HepG2 (cell line): Measurements from ENCODE around the gene ST6GALNAC2. TPM values are rescaled to one million over a fixed set of nuclear protein-coding genes. Genes with fewer than 3 reads are reported as not detected.
A peak's percentile ranks its signal among the peaks of the same experiment; 100 is the strongest.

ENCODE experiments used
- ATF7-NPFF ChIP-seq: sonication (generic); formaldehyde crosslinking; IDR thresholded peaks from 2 replicates; pipeline ENCODE4 v1.8.1; 2023; ENCODE audit warnings: mild to moderate bottlenecking, low read depth, missing genetic modification reagents, moderate library complexity
- CBFB ChIP-seq: sonication (generic); formaldehyde crosslinking; IDR thresholded peaks from 2 replicates; pipeline ENCODE4 v1.4.0; 2020; ENCODE audit warnings: missing genetic modification reagents
- DMTF1 ChIP-seq: sonication (generic); formaldehyde crosslinking; IDR thresholded peaks from 2 replicates; pipeline ENCODE4 v1.4.0; 2020; ENCODE audit warnings: mild to moderate bottlenecking, missing genetic modification reagents
- FOXP1 ChIP-seq, 2 experiments: fragments of 450-650 bp in 1 of 2; IDR thresholded peaks; 2 replicates each; pipeline ENCODE4 v1.6.1; 2017 to 2018; ENCODE audit warnings: antibody characterized with exemption in 1 of 2
- GTF3A ChIP-seq: sonication (generic); formaldehyde crosslinking; conservative IDR thresholded peaks from 2 replicates; pipeline ENCODE4 v1.4.0; 2020; ENCODE audit warnings: mild to moderate bottlenecking, missing genetic modification reagents
- HNF4G ChIP-seq, 2 experiments: sonication (generic) in 1 of 2; formaldehyde crosslinking in 1 of 2; IDR thresholded peaks; 2 replicates each; pipeline versions ENCODE4 v1.4.0 to v1.6.1; 2011 to 2020; ENCODE audit warnings: borderline replicate concordance in 2 of 2, low read depth in 2 of 2, mild to moderate bottlenecking in 2 of 2, low read length in 1 of 2, missing genetic modification reagents in 1 of 2, moderate library complexity in 1 of 2
- JUND ChIP-seq: sonication (generic); formaldehyde crosslinking; IDR thresholded peaks from 2 replicates; pipeline ENCODE4 v1.8.0; 2022; ENCODE audit warnings: mild to moderate bottlenecking, missing genetic modification reagents
- NPAS2 ChIP-seq: sonication (generic); formaldehyde crosslinking; IDR thresholded peaks from 2 replicates; pipeline ENCODE4 v1.8.0; 2022; ENCODE audit warnings: mild to moderate bottlenecking, missing genetic modification reagents, borderline replicate concordance
- SIN3A ChIP-seq: IDR thresholded peaks from 2 replicates; pipeline ENCODE4 v1.6.1; 2011; ENCODE audit warnings: low read depth, mild to moderate bottlenecking, control low read depth, low read length, borderline replicate concordance
- SNAI1 ChIP-seq: sonication (generic); formaldehyde crosslinking; IDR thresholded peaks from 2 replicates; pipeline ENCODE4 v1.5.0; 2020; ENCODE audit warnings: mild to moderate bottlenecking, missing genetic modification reagents, borderline replicate concordance
- THAP7 ChIP-seq: sonication (generic); formaldehyde crosslinking; IDR thresholded peaks from 2 replicates; pipeline ENCODE4 v1.8.1; 2023; ENCODE audit warnings: mild to moderate bottlenecking, missing genetic modification reagents
- TSC22D2 ChIP-seq: sonication (generic); formaldehyde crosslinking; IDR thresholded peaks from 2 replicates; pipeline ENCODE4 v1.5.1; 2020; ENCODE audit warnings: missing genetic modification reagents, mild to moderate bottlenecking, borderline replicate concordance
- ZBTB2 ChIP-seq: sonication (generic); formaldehyde crosslinking; IDR thresholded peaks from 2 replicates; pipeline ENCODE4 v1.8.0; 2022; ENCODE audit warnings: low read depth, missing genetic modification reagents
- ZMYM3 ChIP-seq: sonication (generic); formaldehyde crosslinking; IDR thresholded peaks from 2 replicates; pipeline ENCODE4 v1.5.1; 2020; ENCODE audit warnings: mild to moderate bottlenecking, missing genetic modification reagents
- ZNF460 ChIP-seq: sonication (generic); formaldehyde crosslinking; IDR thresholded peaks from 2 replicates; pipeline ENCODE4 v1.5.1; 2020; ENCODE audit warnings: missing genetic modification reagents, mild to moderate bottlenecking, borderline replicate concordance
- ZNF609 ChIP-seq: sonication (generic); formaldehyde crosslinking; IDR thresholded peaks from 2 replicates; pipeline ENCODE4 v1.4.0; 2020; ENCODE audit warnings: mild to moderate bottlenecking, missing genetic modification reagents, borderline replicate concordance
- polyA plus RNA-seq, 8 experiments: library from polyadenylated mRNA; depleted of rRNA in 3 of 8; stranded (reverse) in 7 of 8; unstranded in 1 of 8; fragments of >200 nt; fragmentation: Illumina TruSeq in 4 of 8; extraction: Trizol in 4 of 8; gene quantifications; 2 replicates each; pipeline versions ENCODE4 v1.2.1 to v1.2.3, GENCODE V29; 2011 to 2016; ENCODE audit warnings: low read depth in 4 of 8, missing spikeins in 1 of 8, mixed read lengths in 1 of 8; ENCODE audit not compliant: insufficient read depth in 1 of 8
- total RNA-seq, 5 experiments: library from RNA; depleted of rRNA; stranded (reverse); fragments of >200 nt; fragmentation: Illumina TruSeq; extraction: Trizol; gene quantifications; 2 replicates each; pipeline ENCODE4 v1.2.3, GENCODE V29; 2016; ENCODE audit warnings: low read depth in 1 of 5

ST6GALNAC2 gene
- total and polyA plus RNA-seq, 2 of the 13 experiments (the other 11 are each of a cell fraction or from before 2014, with no cell fraction given): 0.12 to 0.49 TPM

GRCh38 chr17:76597156-76598003 lies 11.7 kb upstream of the ST6GALNAC2 start (continued):
- TF ChIP-seq TSC22D2 (CRISPR knock-in tag): 0 out of 2 replicates have a peak, but pooled peaks have one; percentile 1
- TF ChIP-seq FOXP1 (IDR thresholded peaks at IDR 0.05): no peak
- 0 out of 2 replicates have a peak, but pooled peaks have one; percentile 3 for TF ChIP-seq FOXP1 (CRISPR knock-in tag; IDR thresholded peaks at IDR 0.05)
- TF ChIP-seq SNAI1 (CRISPR knock-in tag): no peak
- TF ChIP-seq THAP7 (CRISPR knock-in tag): 0 out of 2 replicates have a peak, but pooled peaks have one; percentile 7
- TF ChIP-seq DMTF1: no peak
- TF ChIP-seq ZNF460: peak; percentile 99
- TF ChIP-seq ZBTB2 (CRISPR knock-in tag): 0 out of 2 replicates have a peak, but pooled peaks have one; percentile 7
- no peak for TF ChIP-seq NPAS2 (CRISPR knock-in tag)
- TF ChIP-seq GTF3A (CRISPR knock-in tag): 0 out of 2 replicates have a peak, but pooled peaks have one; percentile 16
- TF ChIP-seq JUND (CRISPR knock-in tag): peak; percentile 34; the same call in 1 of the 2 replicates
- TF ChIP-seq ATF7-NPFF: 0 out of 2 replicates have a peak, but pooled peaks have one; percentile 54
- peak; percentile 56; the same call in 1 of the 2 replicates for TF ChIP-seq ZMYM3 (CRISPR knock-in tag)
- TF ChIP-seq SIN3A: 0 out of 2 replicates have a peak, but pooled peaks have one; percentile 10
- TF ChIP-seq ZNF609 (CRISPR knock-in tag): 0 out of 2 replicates have a peak, but pooled peaks have one; percentile 21
- TF ChIP-seq CBFB: no peak
- no peak for TF ChIP-seq HNF4G (IDR thresholded peaks at IDR 0.05; ENCODE audit: borderline replicate concordance, low read depth, low read length)
- 0 out of 2 replicates have a peak, but pooled peaks have one; percentile 10 for TF ChIP-seq HNF4G (CRISPR knock-in tag; IDR thresholded peaks at IDR 0.05; ENCODE audit: borderline replicate concordance, low read depth)
